Measurements from ENCODE around the gene ENOX1. TPM values are rescaled to one million over a fixed set of nuclear protein-coding genes. Genes with fewer than 3 reads are reported as not detected.

The ENOX1 gene
- total RNA-seq, 1 donor from 2014 or later = 8.7 TPM

DNA sequence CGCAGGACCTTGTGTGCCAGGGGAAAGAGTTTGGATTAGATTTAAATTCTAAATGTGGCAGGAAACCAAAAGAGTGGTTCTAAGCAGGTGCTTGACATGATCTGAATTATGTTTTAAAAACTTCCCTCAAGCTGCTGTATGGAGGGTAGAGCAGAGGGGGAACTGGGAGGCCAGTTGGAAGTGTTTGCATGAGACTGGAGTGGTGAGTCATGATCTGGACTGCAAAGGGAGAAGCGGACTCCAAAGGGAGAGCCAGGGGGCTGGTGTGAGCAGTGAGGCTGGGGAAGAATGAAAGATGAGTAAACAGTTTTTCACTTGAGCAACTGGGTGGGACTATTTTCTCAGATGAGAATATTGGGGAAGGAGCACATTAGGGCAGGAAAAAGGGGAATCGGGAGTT is 557.3 kb downstream of the ENOX1 start:
- no peak overlapping the region for H3K27ac Mint-ChIP-seq (ENCODE audit: unreplicated experiment)
- TF ChIP-seq, protein P1, sequence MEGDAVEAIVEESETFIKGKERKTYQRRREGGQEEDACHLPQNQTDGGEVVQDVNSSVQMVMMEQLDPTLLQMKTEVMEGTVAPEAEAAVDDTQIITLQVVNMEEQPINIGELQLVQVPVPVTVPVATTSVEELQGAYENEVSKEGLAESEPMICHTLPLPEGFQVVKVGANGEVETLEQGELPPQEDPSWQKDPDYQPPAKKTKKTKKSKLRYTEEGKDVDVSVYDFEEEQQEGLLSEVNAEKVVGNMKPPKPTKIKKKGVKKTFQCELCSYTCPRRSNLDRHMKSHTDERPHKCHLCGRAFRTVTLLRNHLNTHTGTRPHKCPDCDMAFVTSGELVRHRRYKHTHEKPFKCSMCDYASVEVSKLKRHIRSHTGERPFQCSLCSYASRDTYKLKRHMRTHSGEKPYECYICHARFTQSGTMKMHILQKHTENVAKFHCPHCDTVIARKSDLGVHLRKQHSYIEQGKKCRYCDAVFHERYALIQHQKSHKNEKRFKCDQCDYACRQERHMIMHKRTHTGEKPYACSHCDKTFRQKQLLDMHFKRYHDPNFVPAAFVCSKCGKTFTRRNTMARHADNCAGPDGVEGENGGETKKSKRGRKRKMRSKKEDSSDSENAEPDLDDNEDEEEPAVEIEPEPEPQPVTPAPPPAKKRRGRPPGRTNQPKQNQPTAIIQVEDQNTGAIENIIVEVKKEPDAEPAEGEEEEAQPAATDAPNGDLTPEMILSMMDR (IDR thresholded peaks at IDR 0.05; ENCODE audit: partially characterized antibody, unreplicated experiment) = no peak

DNA sequence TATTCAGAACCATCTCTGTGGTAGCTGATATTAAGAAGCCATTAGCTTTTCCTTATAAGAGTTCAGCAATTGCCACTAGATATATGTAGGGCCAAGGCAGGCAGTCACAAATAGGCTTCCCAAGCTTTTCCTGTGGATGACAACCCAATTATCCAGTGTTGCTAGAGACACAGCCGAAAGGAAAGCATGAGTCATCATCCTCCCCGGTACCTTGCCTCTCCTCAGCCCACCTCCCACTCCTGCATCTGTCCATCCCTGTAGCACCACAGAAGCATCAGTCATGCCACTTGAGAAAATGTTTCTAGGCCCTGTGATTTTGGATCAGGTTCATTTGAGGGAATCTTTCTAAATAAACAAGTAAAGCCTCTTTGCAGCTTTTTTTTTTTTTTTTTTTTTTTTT is 559.1 kb downstream of the ENOX1 start:
- H3K4me1 Mint-ChIP-seq (ENCODE audit: low read depth, unreplicated experiment) = peaks cover 7% of the 10 kb centered on the region
- no peak overlapping the region for H3K27ac Mint-ChIP-seq (ENCODE audit: unreplicated experiment)
- H3K4me3 Mint-ChIP-seq (ENCODE audit: unreplicated experiment) = no peak overlapping the region
- DNase-seq = no peak
- peaks cover 2% of the 10 kb centered on the region for H3K27me3 Mint-ChIP-seq (ENCODE audit: unreplicated experiment)
- TF ChIP-seq, protein P1 (IDR thresholded peaks at IDR 0.05; ENCODE audit: partially characterized antibody, unreplicated experiment) = no peak
- peaks cover 1% of the 10 kb centered on the region for H3K9me3 Mint-ChIP-seq (ENCODE audit: unreplicated experiment)
- no peaks in the 10 kb centered on the region for H3K36me3 Mint-ChIP-seq (ENCODE audit: unreplicated experiment)

More for the DNA sequence above, 557.3 kb downstream of the ENOX1 start:
- DNase-seq = no peak
- H3K4me3 Mint-ChIP-seq (ENCODE audit: unreplicated experiment) = no peak overlapping the region
- peaks cover 1% of the 10 kb centered on the region for H3K4me1 Mint-ChIP-seq (ENCODE audit: low read depth, unreplicated experiment)
- H3K27me3 Mint-ChIP-seq (ENCODE audit: unreplicated experiment) = peaks cover 2% of the 10 kb centered on the region
- H3K9me3 Mint-ChIP-seq (ENCODE audit: unreplicated experiment) = peaks cover 1% of the 10 kb centered on the region
- H3K36me3 Mint-ChIP-seq (ENCODE audit: unreplicated experiment) = no peaks in the 10 kb centered on the region

DNA sequence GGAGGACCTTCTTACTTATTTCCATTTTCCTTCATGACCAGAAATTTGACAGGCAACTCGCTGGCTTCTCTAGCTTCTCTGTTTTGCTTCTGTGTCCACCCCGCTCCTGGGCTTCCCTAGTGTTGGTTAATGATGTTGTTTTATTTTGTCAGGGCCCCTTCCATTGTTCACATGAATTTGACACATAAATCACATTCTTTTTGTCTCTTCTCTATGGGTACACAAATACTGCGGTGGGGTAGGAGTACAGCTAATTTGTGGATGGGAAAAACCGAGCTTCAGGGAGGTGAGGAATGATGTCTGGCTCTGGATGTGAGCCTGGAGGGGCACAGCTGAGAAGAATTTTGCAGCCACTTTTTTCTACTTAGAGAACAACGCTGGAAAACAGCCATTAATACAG is 563.6 kb downstream of the ENOX1 start:
- no peak for DNase-seq
- no peak overlapping the region for H3K27ac Mint-ChIP-seq (ENCODE audit: unreplicated experiment)
- no peaks in the 10 kb centered on the region for H3K36me3 Mint-ChIP-seq (ENCODE audit: unreplicated experiment)
- peaks cover 1% of the 10 kb centered on the region for H3K9me3 Mint-ChIP-seq (ENCODE audit: unreplicated experiment)
- peaks cover 21% of the 10 kb centered on the region for H3K4me1 Mint-ChIP-seq (ENCODE audit: low read depth, unreplicated experiment)
- peaks cover 6% of the 10 kb centered on the region for H3K27me3 Mint-ChIP-seq (ENCODE audit: unreplicated experiment)
- TF ChIP-seq, protein P1 (IDR thresholded peaks at IDR 0.05; ENCODE audit: partially characterized antibody, unreplicated experiment) = no peak
- no peak overlapping the region for H3K4me3 Mint-ChIP-seq (ENCODE audit: unreplicated experiment)

DNA sequence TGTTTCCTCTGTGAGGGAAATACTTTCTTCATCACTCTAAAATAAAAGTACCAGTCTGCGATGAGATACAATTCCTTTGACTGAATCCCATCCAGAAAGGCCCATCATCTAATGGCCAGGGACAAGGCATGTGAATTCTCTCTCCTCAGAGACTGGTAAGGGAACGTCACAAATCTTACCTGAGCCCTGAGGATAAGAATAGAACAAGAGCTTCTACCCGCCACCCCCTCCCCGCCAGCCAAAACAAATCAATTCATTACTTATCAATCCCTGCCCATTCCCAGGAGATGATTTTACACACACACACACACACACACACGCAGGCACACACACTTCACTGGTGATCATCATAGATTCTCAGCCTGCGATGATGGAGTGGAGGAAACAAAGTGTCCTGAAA is 564.7 kb downstream of the ENOX1 start:
- peak overlapping the region; percentile 13 for H3K4me3 Mint-ChIP-seq (ENCODE audit: unreplicated experiment)
- peak; percentile 57 for DNase-seq
- H3K9me3 Mint-ChIP-seq (ENCODE audit: unreplicated experiment) = no peaks in the 10 kb centered on the region
- peaks cover 6% of the 10 kb centered on the region for H3K27me3 Mint-ChIP-seq (ENCODE audit: unreplicated experiment)
- TF ChIP-seq, protein P1 (IDR thresholded peaks at IDR 0.05; ENCODE audit: partially characterized antibody, unreplicated experiment) = no peak
- peak overlapping the region; percentile 54 for H3K27ac Mint-ChIP-seq (ENCODE audit: unreplicated experiment)
- no peaks in the 10 kb centered on the region for H3K36me3 Mint-ChIP-seq (ENCODE audit: unreplicated experiment)
- H3K4me1 Mint-ChIP-seq (ENCODE audit: low read depth, unreplicated experiment) = peaks cover 21% of the 10 kb centered on the region

DNA sequence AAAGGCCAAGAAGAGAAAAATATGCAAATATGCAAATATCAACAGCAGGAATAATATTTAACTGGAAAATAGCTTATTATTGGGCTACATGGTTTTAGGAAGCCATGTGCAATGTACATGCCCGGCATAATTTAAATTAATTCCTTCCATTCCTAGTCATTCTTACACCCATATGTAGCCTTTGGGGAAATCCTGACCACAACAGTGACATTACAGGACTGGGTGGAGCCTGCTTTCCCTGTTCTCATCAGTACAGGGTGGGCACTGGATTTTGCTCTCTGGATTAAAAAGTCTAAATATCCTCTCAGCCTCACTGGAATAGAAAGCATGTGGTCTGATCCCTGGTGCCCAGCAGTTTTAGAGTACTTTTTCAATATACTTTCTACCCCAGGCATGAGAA is 565.2 kb downstream of the ENOX1 start:
- Mint-ChIP-seq H3K36me3 (ENCODE audit: unreplicated experiment) (no peaks in the 10 kb centered on the region), H3K27me3 (ENCODE audit: unreplicated experiment) (peaks cover 6% of the 10 kb centered on the region), H3K4me3 (ENCODE audit: unreplicated experiment) (no peak overlapping the region), H3K9me3 (ENCODE audit: unreplicated experiment) (no peaks in the 10 kb centered on the region), H3K4me1 (ENCODE audit: low read depth, unreplicated experiment) (peaks cover 21% of the 10 kb centered on the region), H3K27ac (ENCODE audit: unreplicated experiment) (no peak overlapping the region)
- no peak for DNase-seq
- TF ChIP-seq, protein P1 (IDR thresholded peaks at IDR 0.05; ENCODE audit: partially characterized antibody, unreplicated experiment) = no peak
